Activated CD8-positive, alpha-beta memory T cell treated with anti-CD3 and anti-CD28 coated beads, Interleukin-2, amount 10 ng/mL, durations not matched to agents 7 days and 5 days (primary cell): ENCODE data around the gene SEMA3A. TPM values are rescaled to one million over a fixed set of nuclear protein-coding genes. Genes with fewer than 3 reads are reported as not detected.

Experiments used
- ATAC-seq: fragments of 150-1000 bp; cut with Tn5 transposase; one replicate; pipeline ENCODE4 v1.10.0; 2021; ENCODE audit warnings: moderate library complexity
- CTCF ChIA-PET: fragments of 350-600 bp; sonication (Branson Sonifier 250); formaldehyde crosslinking; loops from one replicate; lab custom pipeline; 2021; ENCODE audit warnings: antibody characterized with exemption; lab: Charles Lee
- DNase-seq: peaks from one replicate; pipeline ENCODE4 v3.0.0-alpha.2; 2020
- H3K27ac Mint-ChIP-seq: one replicate; pipeline ENCODE4 v1.8.0; 2021; ENCODE audit warnings: mild to moderate bottlenecking, mixed read lengths
- H3K27me3 Mint-ChIP-seq: one replicate; pipeline ENCODE4 v1.8.0; 2021; ENCODE audit warnings: mixed read lengths
- H3K36me3 Mint-ChIP-seq: one replicate; pipeline ENCODE4 v1.8.0; 2021; ENCODE audit warnings: mild to moderate bottlenecking, mixed read lengths
- H3K4me1 Mint-ChIP-seq: one replicate; pipeline ENCODE4 v1.8.0; 2021; ENCODE audit warnings: mixed read lengths
- H3K4me3 Mint-ChIP-seq: one replicate; pipeline ENCODE4 v1.8.0; 2021; ENCODE audit warnings: mild to moderate bottlenecking, moderate library complexity, mixed read lengths
- H3K9me3 Mint-ChIP-seq: one replicate; pipeline ENCODE4 v1.8.0; 2022; ENCODE audit warnings: low read depth, mixed read lengths
- total RNA-seq, 2 experiments: library from RNA; stranded (reverse); gene quantifications; one replicate each; pipeline ENCODE4 v1.2.3, GENCODE V29; 2021

The SEMA3A gene
- total RNA-seq, 2 experiments from 2014 or later: 0.82 to 1.4 TPM

- H3K4me1 Mint-ChIP-seq: no peaks in the 10 kb centered on the region
- no peak overlapping the region for H3K4me3 Mint-ChIP-seq
- no peaks in the 10 kb centered on the region for H3K27me3 Mint-ChIP-seq
- no peaks in the 10 kb centered on the region for H3K36me3 Mint-ChIP-seq
- CTCF ChIA-PET: no interaction called here
- ATAC-seq: no peak
- H3K9me3 Mint-ChIP-seq: peaks cover 2% of the 10 kb centered on the region
- H3K27ac Mint-ChIP-seq: no peak overlapping the region
- no peak for DNase-seq
Observed at GRCh38 chr7:83913174-83913573, 281.4 kb downstream of the SEMA3A start.

- H3K4me1 Mint-ChIP-seq: no peaks in the 10 kb centered on the region
- H3K27me3 Mint-ChIP-seq: no peaks in the 10 kb centered on the region
- H3K27ac Mint-ChIP-seq: no peak overlapping the region
- DNase-seq (no peak), ATAC-seq (no peak)
- H3K36me3 Mint-ChIP-seq: no peaks in the 10 kb centered on the region
- no peak overlapping the region for H3K4me3 Mint-ChIP-seq
- CTCF ChIA-PET: no interaction called here
- peaks cover 8% of the 10 kb centered on the region for H3K9me3 Mint-ChIP-seq
Observed at GRCh38 chr7:83908526-83908925, 286.1 kb downstream of the SEMA3A start.
